Femur (tissue), 1 donor: ENCODE results near the gene AHI1.

ENCODE experiments used
- DNase-seq: peaks from one replicate; pipeline ENCODE4 v3.0.0-alpha.2; 2017

The AHI1 gene

DNA sequence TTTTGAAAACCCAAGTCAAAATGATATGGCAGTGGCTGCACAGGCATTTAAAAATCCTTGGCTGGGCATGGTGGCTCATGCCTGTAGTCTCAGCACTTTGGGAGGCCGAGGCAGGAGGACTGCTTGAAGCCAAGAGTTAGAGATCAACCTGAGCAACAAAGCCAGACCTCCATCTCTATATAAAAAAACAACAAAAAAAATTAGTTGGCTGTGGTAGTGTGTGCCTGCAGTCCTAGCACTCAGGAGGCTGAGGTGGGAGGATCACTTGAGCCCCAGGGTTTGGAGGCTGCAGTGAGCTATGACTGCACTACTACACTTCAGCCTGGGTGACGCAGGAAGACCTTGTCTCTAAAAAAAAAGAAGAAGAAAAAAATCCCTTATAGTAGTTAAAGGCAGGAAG is 173.6 kb downstream of the AHI1 start:
- DNase-seq, result no peak

DNA sequence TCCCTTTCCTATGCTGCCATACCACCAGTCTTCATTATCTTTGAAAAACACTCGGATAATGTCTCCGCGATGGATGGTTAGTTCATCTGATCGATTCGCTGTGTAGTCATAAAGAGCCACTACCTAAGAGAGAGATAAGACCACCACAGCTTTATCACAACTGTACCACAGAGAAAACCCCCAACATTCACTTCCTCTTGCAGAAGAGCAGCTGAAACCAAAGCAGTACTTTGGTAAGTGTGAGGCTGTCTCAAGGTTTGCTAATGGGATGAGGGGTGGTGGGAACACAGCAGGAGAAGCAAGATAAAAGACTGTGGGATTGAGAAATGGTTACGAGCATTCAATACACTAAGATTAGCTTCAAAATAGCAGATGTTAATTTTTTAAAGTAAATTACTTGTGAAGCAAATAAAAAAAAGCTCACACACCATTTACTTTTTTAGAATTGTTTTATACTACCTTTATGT is 174.3 kb downstream of the AHI1 start:
- DNase-seq, result no peak

GRCh38 chr6:135322427-135323201 is 174.9 kb downstream of the AHI1 start:
- DNase-seq, result no peak

- no peak for DNase-seq
These were observed 176.6 kb downstream of the AHI1 start for GRCh38 chr6:135320721-135321621.

GRCh38 chr6:135319819-135320218 is 177.7 kb downstream of the AHI1 start:
- DNase-seq, result no peak

DNA sequence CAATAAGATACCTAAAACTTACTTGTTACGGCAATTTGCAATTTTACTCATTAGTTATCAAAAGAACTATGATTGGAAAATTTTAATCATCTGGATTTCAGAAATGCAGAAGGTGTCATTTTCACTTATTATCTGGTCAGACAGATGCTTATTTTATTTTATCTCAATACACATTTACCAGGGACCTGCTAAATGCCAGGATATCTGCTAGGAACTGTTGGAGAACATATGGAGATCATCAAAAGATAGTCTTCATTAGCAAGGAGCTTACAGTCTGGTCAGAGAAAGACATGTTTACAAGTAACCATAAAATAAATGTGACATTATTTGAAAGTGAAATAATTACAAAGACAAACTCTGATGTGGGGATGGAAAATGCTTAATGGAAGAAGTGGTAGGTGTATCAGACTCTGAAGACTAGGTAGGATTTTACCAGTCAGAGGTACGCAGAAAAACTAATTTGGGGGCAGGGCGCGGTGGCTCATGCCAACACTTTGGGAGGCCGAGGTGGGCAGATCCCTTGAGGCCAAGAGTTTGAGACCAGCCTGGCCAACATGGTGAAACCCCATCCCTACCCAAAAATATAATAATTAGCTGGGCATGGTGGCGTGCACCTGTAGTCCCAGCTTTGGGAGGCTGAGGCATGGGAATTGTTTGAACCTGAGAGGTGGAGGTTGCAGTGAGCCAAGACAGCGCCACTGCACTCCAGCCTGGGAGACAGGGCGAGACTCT is 178.6 kb downstream of the AHI1 start:
- DNase-seq, result no peak

GRCh38 chr6:135314543-135314942 is 183.0 kb downstream of the AHI1 start:
- DNase-seq, result no peak

GRCh38 chr6:135311446-135312200 is 185.9 kb downstream of the AHI1 start:
- DNase-seq, result no peak

DNA sequence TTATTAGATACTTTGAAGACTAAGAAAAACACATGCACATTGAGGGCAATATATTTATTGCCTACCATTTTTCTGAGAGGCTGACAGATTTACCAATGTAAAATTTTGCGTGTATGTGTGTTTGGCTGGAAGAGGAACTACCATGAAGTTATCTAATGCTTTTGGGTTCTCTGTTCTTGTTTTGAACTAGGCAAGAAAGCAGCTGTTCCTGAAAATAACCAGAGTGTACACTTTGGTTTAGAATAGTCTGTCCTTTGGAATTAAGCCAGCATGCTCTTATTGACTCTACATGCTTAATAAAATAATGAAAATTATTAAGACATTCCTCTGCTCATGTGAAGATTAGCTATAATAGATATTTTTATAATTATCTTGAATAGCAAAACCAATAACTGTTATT is 187.2 kb downstream of the AHI1 start:
- DNase-seq, result no peak

DNA sequence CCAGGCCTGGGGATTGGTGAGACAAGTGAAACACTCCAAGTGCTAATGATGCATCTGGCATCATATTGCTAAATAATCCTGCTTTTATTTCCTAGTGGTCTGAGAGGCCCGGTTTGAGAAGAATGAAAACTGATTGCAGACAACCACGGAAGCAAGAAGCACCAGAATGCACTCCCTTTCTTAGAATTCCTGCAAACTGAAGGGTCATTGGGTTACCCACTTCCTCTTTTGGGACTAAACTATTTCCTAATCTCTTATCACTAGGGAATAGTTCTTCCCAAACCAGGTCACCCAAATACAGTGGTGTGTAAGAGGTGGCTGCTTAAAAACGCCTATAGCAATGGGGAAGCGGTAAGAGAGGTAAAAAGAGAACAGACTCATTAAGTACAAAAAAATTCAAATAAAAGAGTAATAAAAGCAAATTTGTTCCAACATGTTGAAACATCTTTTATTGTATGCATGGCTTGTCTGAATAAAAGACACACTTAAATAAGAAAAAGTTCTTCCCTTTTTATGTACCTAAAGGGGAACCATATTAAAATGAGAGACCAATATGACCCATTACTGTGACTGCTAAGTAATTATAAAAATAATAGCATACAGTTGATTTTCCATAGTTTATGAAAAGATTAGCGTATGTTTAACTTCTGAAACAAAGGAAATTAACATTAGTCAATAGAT is 190.7 kb downstream of the AHI1 start:
- no peak for DNase-seq

DNA sequence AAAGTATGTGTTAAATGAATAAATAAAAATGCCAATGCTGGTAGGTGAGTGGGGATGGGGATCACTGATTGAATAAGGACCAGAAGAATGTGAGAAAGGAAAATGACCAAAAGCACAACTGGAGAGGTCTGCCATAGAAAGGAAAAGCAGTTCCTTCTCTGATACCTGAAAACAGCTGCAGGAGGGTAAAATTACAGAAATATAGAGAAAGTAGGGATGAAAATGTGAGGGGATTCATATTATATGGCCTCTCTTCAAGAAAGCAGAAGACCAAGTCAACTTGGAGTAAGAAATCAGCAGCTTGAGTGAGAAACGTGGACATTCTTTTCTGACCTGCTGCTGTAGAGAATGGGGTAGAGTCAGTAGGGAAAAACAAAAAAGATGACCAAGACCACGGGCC is 191.4 kb downstream of the AHI1 start:
- no peak for DNase-seq

- DNase-seq, result no peak
These were observed 191.9 kb downstream of the AHI1 start for GRCh38 chr6:135305684-135306083.

DNA sequence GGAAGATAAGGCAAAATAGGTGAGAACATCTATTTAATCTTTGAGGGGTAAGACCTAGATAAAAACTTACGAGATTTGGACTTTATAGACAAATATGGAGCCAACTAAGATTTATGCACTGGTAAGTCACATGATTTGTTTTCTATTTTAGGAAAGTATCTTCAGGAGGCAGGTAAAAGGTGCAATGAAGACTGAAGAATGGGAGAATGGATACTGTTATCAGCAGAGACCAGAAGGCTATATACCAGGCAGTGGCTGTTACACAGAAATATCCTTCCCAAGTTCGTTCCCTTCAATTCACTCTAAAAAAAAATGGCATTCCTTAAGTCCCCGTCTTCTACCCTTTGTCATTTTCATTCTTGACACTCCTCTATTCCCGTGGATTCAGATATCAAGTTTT is 192.7 kb downstream of the AHI1 start:
- no peak for DNase-seq

- no peak for DNase-seq
These were observed 196.2 kb downstream of the AHI1 start for GRCh38 chr6:135301304-135301703.

- no peak for DNase-seq
These were observed 197.0 kb downstream of the AHI1 start for GRCh38 chr6:135300576-135300975.

DNA sequence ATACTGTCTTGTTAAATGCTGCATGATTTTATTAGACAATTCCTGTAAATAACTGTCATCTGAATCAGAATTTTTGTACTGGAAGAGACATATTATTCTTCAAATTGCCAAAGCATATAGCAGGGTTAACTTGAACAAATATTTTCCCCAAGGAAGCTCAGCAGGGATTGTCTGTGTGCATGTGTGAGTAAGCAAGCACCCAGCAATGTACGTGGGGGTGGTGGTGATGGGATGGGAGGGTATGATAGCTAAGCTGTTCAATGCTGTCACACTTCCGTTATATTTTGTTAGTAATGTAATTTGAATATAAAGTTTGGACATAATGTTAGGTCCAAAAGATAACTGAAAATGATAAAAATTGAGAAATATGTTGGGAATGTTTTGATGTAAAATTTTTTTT is 198.3 kb downstream of the AHI1 start:
- DNase-seq, result no peak

DNA sequence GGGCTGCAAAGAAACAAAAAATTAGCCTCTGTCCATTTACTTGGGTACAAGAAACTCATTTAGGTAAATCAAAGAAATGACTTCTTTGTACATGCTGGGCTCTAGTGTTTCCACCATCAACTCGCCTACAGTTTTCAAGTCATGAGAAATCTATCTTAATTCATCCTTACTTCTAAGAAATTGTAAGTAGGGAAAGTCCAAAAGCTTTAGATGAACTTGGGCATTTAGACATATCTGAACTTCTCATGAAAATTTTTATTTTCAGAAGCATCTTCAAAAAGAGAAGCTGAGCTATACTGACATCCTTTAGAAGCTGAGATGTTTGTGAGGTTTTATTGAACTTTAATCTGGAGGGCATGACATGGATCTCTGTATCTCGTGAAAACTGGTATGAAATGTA is 199.1 kb downstream of the AHI1 start:
- no peak for DNase-seq

- DNase-seq, result no peak
These were observed 200.8 kb downstream of the AHI1 start for GRCh38 chr6:135296715-135297114.

- DNase-seq, result no peak
These were observed 202.5 kb downstream of the AHI1 start for GRCh38 chr6:135295085-135295484.

GRCh38 chr6:135291288-135292076 is 206.1 kb downstream of the AHI1 start:
- DNase-seq, result no peak

GRCh38 chr6:135289816-135290215 is 207.7 kb downstream of the AHI1 start:
- no peak for DNase-seq
